ENCODE measurements around the gene TSPAN1. TPM values are rescaled to one million over a fixed set of nuclear protein-coding genes. Genes with fewer than 3 reads are reported as not detected.
"Not testable (repeated sequence)": the region's sequence is repeated elsewhere in the genome, so short reads cannot be mapped to it uniquely, and the experiment has no call there.

TSPAN1 gene
- total RNA-seq, 1 donor from 2014 or later = 1.1 TPM

GRCh38 chr1:46197964-46198811 is 23.3 kb downstream of the TSPAN1 start, which contains the start of gene POMGNT1:
Gene POMGNT1, minus strand, starts transcription at chr1:46198434. Its CDS starts 613 bp downstream, at chr1:46197821.
- DNase-seq (ENCODE audit: missing footprints) (peak; percentile 83), ATAC-seq (peak; percentile 89)
- intact Hi-C loops (cut with DNase I) = no loop called here

GRCh38 chr1:46199233-46199749 is 24.4 kb downstream of the TSPAN1 start:
- no peak for ATAC-seq
- intact Hi-C loops (cut with DNase I) = no loop called here
- no peak for DNase-seq (ENCODE audit: missing footprints)

GRCh38 chr1:46203738-46204405 is 29.0 kb downstream of the TSPAN1 start:
- no peak for DNase-seq (ENCODE audit: missing footprints)
- peak; percentile 16 for ATAC-seq
- intact Hi-C loops (cut with DNase I) = no loop called here

- intact Hi-C loops (cut with DNase I) = no loop called here
- DNase-seq (ENCODE audit: missing footprints) (no peak), ATAC-seq (peak; percentile 21)
Observed at GRCh38 chr1:46204406-46204742, 29.5 kb downstream of the TSPAN1 start.

- ATAC-seq = no peak
- intact Hi-C loops (cut with DNase I) = no loop called here
Observed at GRCh38 chr1:46205141-46205540, 30.3 kb downstream of the TSPAN1 start.

GRCh38 chr1:46205791-46206190 is 30.9 kb downstream of the TSPAN1 start:
- DNase-seq (ENCODE audit: missing footprints) (no peak), ATAC-seq (peak; percentile 59)
- intact Hi-C loops (cut with DNase I) = no loop called here

More at GRCh38 chr1:46205141-46205540, 30.3 kb downstream of the TSPAN1 start:
- DNase-seq (ENCODE audit: missing footprints) = no peak

GRCh38 chr1:46206399-46206798 is 31.5 kb downstream of the TSPAN1 start:
- ATAC-seq (no peak), DNase-seq (ENCODE audit: missing footprints) (no peak)
- intact Hi-C loops (cut with DNase I) = no loop called here

- intact Hi-C loops (cut with DNase I) = no loop called here
- no peak for ATAC-seq
- DNase-seq (ENCODE audit: missing footprints) = no peak
Observed at GRCh38 chr1:46210561-46210960, 35.7 kb downstream of the TSPAN1 start.

- DNase-seq (ENCODE audit: missing footprints) (no peak), ATAC-seq (no peak)
- intact Hi-C loops (cut with DNase I) = no loop called here
Observed at GRCh38 chr1:46211051-46211450, 36.2 kb downstream of the TSPAN1 start.

- intact Hi-C loops (cut with DNase I) = no loop called here
- no peak for ATAC-seq
Observed at GRCh38 chr1:46215504-46215903, 40.6 kb downstream of the TSPAN1 start.

GRCh38 chr1:46218443-46218842 is 43.6 kb downstream of the TSPAN1 start:
- intact Hi-C loops (cut with DNase I) = no loop called here
- DNase-seq (ENCODE audit: missing footprints) (no peak), ATAC-seq (no peak)

More at GRCh38 chr1:46215504-46215903, 40.6 kb downstream of the TSPAN1 start:
- no peak for DNase-seq (ENCODE audit: missing footprints)

- intact Hi-C loops (cut with DNase I) = loop anchor here (5.0 kb wide), 1 partner anchor 183 kb away; no protein-coding TSS in a partner anchor
- peak; percentile 69 for DNase-seq (ENCODE audit: missing footprints)
- no peak for ATAC-seq
Observed at GRCh38 chr1:46219551-46220520, 44.9 kb downstream of the TSPAN1 start.

GRCh38 chr1:46220808-46221207 is 45.9 kb downstream of the TSPAN1 start:
- intact Hi-C loops (cut with DNase I) = loop anchor here (5.0 kb wide), 1 partner anchor 184 kb away; no protein-coding TSS in a partner anchor

GRCh38 chr1:46221749-46222148 is 46.9 kb downstream of the TSPAN1 start:
- ATAC-seq (no peak), DNase-seq (ENCODE audit: missing footprints) (no peak)
- intact Hi-C loops (cut with DNase I) = loop anchor here (5.0 kb wide), 1 partner anchor 184 kb away; no protein-coding TSS in a partner anchor

More at GRCh38 chr1:46220808-46221207, 45.9 kb downstream of the TSPAN1 start:
- DNase-seq (ENCODE audit: missing footprints) (no peak), ATAC-seq (no peak)

GRCh38 chr1:46223055-46223454 is 48.2 kb downstream of the TSPAN1 start:
- intact Hi-C loops (cut with DNase I) = loop anchor here (1.0 to 5.0 kb wide), 2 partner anchors 44 to 186 kb away; no protein-coding TSS in a partner anchor
- not testable (repeated sequence) for ATAC-seq; DNase-seq (ENCODE audit: missing footprints)

- peak; percentile 81 for DNase-seq (ENCODE audit: missing footprints)
- ATAC-seq = peak; percentile 87
- intact Hi-C loops (cut with DNase I) = loop anchor here (1.0 to 5.0 kb wide), 2 partner anchors 44 to 186 kb away; no protein-coding TSS in a partner anchor
Observed at GRCh38 chr1:46223472-46223943, 48.6 kb downstream of the TSPAN1 start.

GRCh38 chr1:46224966-46225365 is 50.1 kb downstream of the TSPAN1 start:
- ATAC-seq = no peak
- intact Hi-C loops (cut with DNase I) = loop anchor here (5.0 kb wide), 1 partner anchor 188 kb away; no protein-coding TSS in a partner anchor
- DNase-seq (ENCODE audit: missing footprints) = no peak

- DNase-seq (ENCODE audit: missing footprints); intact Hi-C loops (cut with DNase I); ATAC-seq: not testable (repeated sequence)
Observed at GRCh38 chr1:46231231-46231630, 56.3 kb downstream of the TSPAN1 start.
